T follicular helper cell (primary cell): Measurements from ENCODE around the gene PLXNC1.
A peak's percentile ranks its signal among the peaks of the same experiment; 100 is the strongest.

ENCODE experiments used
- DNase-seq: peaks from one replicate; pipeline ENCODE4 v3.0.0-alpha.2; 2020; ENCODE audit warnings: low read depth

The PLXNC1 gene

DNA sequence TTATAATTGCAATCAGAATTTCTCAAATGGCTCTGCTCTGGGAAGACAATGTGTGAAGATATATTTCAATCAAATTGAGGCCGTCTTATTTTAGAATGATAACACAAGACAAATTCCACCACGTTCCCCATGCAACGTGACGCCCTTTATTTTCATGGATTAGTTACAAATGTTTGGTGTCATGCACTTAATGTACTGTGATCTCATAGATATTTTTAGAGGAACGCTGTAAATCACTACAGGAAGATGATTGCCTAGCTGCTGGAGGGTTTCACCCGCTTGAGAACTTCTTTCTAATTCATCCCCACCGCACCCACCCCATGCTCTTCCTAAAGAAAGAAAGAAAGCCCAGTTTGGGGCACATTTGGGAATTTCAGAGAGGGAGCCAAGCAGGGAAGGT lies 117.2 kb downstream of the PLXNC1 start:
- DNase-seq, result no peak

DNA sequence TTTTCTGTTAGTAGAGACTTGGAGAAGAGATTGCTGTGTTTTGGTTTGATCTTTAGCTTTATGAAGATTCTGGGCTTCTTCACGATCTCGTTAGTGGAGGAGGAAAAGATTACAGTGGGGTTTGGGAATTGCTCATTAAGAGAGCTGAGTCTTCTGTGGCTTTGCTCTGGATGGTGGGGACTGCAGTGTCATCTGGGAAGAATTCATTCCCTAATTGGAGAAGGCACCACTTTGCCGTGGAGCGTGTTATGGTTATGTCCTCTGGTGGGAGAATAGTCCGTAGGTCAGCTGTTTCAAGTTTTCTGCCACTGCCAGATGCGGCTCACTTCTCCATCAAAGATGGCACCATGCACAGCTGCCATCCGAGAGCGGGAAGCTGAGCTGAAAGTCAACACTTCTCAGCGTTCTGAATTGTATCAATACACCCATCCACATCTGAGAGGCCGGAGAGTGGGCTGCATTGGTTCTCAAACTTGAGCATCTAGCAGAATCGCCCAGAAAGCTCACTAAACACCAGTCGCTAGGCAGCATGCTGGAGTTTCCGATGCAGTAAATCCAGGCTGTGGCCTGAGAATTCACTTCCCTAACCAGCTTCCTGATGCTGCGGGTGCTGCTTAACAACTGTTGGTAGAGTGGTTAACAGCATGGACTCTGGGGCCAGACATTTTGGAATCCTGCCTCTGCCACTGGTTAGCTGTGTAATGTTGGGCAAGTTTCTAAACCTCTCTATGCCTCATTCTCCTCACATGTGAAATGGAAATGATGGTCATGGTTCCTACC lies 117.8 kb downstream of the PLXNC1 start:
- DNase-seq, result no peak

DNA sequence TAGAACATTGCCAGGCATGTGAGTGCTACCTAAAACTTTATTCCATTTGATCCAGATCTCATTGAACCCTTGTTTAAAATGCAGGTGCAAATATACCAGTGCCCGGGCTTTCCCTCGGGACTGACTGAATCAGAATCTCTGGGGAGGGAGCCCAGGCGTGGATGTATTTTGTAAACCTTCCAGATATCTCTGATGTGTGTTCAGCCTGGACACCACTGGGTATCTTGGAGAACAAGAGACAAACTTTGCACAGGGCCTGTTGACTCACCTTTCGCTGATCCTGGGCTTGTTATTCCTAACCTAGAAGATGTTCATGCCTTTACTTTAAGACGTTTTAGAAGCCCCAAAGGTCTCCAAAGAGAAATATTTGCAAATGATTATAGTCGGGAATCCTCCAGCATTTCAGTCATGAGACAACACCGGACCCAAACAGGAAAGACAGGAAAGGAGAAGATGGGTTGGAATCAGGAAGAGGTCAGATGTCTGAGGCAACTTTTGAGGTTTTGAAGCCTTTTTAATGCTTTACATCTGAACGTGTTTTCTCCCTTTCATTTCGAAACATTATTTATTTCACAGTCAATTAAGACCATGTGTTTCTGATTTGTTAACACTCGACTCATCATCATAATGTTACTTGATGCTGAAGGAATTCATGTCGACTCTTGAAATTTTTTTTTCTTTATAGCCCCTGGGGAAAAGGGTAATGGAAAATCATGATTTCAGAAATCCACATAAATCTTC lies 118.6 kb downstream of the PLXNC1 start:
- DNase-seq, result no peak

DNA sequence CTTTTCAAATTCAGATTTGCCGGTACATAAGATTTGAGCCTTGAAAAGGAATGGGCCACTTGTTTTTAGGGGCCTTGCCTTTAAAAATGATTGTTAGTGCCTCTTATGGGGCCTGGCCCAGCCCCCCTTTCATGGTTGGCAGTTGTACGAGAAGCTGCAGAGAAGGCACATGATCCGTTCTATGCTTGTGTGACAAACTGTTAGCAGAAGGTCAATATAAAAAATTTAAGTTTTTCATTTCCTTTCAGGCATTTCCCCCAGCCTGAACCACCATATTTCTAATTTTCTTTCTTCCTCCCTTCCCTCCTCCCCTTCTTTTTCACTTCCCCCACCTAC lies 119.1 kb downstream of the PLXNC1 start:
- DNase-seq, result no peak

DNA sequence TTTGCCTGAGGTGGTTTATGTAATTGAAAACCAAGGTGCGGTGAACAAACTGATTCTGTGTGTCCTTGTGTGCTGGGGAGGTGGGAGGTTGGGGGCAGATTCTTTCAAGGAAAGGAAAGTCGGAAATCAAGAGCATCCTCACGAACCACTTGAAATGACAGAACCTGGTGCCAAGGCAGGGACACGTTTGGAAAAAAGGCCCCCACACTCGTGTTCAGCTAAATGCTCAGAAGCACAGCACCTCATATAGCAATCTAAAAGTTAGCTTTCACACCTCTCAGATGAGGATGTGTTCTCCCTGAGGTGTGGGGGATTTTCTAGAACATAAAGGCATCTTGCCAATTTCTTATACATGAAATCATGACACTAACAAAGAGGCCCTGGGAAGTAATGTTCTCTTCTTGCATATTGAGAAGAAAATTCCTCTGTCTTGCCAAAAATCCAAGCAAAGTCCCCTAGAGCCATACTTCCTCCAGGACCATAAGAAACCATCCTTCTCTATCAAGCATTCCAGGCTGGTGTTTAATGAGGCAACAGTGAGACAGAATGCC lies 119.6 kb downstream of the PLXNC1 start:
- no peak for DNase-seq

DNA sequence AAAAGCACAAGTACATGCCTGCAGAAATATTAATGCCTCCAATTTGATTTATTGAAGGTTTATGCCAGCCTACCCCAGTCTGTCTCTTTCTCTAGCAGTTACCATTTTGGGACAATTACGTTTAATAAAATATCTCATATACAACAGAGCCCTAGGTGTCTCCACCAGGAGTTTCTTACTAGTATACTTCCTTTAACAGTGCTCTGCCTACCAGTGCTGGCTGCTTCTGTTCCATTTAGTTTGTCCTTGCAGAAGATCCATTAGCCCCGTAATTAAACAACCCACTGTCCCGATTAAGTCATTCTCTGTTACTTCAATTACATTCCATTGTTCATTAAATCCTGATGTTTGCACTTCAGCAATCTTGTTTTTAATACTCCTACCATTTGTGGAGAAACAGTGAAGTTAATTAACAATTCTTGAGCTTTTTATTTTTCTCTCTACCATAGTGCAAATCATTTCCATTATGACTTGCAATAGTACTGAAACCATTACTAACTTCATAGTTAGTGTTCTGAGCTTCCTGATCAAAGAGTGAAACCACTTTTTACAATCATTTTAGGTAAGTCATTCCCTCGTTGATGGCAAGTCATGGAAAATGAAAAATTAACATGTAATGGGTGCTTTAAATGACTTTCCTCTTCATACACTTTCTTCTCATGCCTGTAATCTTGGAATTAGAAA lies 121.1 kb downstream of the PLXNC1 start:
- DNase-seq, result no peak

DNA sequence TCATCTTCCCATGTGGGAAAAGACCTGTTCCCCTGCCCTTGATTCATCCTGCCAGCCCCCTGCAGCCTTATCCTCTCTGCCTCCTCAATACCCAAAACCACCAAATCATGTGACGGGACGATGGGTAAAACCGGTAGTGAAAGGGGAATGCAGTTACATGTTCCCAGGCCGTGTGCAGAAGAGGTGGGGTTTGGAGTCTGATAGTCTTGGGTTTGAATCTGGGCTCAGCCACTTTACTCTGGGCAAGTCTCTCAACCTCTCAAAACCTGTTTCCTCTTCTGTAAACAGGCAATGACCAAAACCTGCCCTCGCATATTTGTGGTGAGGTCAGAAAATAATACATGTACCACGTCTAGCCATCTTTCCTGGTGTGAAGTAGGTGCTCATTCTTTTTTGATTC lies 123.0 kb downstream of the PLXNC1 start:
- DNase-seq, result no peak

DNA sequence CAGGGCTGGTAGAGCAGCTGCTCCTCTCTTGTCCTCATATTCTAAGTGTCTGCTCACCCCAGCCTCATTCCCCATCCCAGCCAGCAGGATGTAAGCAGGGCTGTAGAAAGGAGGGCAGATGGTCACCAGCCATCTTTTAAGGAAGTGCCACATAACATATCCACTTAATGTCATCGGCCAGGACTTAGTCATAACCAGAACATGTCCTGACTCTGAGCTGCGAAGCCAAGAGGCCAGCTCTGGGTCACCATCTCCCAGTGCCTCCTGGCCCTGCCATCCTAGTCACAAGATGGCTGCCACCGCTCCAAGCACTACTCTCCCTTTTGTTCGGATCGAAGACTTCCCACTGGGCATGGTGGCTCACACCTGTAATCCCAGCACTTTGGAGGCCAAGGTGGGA lies 123.9 kb downstream of the PLXNC1 start:
- no peak for DNase-seq

DNA sequence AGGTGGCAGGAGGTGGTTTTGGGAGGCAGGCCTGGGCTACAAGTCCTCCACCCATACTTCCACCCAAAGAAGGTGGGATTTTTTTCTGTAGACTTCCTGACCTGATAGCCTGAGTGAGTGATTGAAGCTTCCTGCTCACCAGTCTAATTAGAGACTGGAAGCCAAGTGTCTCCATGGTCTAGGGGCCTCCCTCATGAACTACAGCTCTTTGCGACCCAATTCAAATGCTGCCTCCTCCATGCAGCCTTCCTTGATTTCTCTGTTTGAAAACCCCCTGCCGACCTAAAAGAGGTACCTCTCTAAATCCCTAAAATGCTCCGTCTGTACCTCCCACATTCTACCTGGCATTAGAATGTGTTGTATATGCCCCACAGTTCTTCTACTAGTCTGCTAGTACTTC lies 124.9 kb downstream of the PLXNC1 start:
- no peak for DNase-seq

DNA sequence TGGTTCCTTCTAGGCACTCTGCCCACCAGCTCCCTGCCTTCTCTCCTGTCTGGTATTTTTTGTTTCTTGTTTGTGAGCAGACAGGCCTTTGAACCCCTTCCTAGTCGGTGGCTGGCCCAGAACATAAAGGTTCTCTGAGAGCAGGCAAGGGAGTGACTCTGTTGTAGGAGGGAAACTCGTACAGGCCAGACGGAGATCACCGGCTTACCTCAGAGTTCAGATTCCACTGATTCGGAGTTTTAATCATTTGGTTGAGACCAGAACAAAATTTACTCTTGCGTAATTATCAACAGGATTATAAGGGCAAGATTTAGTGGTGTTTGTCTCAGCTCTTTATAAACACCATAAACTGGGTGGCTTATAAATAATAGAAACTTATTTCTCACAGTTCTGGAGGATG lies 128.3 kb downstream of the PLXNC1 start:
- no peak for DNase-seq

DNA sequence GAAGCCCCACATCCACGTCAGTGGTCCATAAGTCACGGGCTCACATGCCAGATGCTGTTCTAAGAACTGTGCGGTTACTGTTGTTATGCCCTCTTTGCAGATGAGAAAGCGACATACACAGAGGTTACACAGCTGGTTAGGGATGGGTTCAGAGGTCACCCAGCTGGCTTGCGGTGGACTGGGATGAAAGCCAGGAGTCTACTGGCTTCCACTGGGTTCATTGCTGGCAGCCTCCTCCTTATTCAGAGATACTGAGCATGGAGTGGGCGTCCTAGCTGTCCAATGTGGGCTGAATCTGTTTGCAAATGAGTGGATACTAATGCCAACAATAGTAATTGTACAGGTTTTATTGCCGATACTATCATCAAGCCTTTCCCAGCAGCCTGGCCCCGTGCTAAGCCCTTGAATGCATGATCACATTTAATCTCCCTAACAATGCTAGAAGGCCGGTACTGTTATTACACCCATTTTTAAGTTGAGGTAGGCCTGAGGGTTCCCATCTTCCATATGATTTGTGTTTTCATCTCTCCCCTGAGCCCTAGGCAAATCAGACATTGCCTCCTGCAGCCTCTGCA lies 129.1 kb downstream of the PLXNC1 start:
- DNase-seq, result no peak

DNA sequence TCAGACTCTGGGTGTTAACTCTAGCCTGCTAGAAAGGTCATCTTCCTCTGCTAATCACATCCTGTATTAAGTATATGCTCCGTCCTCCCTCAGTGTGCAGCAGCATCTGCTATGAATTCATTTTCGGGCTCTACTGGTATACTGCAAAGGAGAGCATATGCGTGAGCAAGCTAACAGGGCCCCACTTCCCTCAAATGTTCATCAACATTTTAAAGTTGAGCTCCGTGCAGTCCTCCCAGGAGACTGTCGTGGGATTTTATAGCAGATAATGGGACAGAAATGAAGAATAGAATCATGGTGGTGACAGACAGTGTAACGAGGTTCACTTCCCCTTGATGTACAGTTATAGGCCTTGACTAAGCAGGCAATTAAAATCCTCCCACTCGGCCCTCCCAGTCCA lies 131.7 kb downstream of the PLXNC1 start:
- no peak for DNase-seq

DNA sequence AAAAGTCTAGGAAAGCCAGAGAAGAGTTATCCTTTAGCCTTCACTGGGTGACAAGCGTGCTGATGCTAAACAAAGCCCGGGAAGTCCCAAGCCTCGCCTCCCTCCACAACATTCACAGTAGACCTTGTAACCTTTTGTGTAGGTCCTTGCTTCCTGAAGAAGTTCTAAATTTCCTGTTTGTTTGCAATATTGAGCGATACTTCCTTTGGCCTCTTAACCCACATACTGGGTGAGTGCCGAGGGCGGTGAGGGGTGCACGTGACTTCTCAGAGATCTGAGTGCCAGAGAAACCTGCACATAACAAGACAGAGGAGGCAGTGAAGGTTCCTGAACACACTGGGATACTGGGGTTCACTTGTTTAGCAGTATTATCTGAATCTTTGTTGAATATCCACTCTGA lies 134.3 kb downstream of the PLXNC1 start:
- peak; percentile 28 for DNase-seq

DNA sequence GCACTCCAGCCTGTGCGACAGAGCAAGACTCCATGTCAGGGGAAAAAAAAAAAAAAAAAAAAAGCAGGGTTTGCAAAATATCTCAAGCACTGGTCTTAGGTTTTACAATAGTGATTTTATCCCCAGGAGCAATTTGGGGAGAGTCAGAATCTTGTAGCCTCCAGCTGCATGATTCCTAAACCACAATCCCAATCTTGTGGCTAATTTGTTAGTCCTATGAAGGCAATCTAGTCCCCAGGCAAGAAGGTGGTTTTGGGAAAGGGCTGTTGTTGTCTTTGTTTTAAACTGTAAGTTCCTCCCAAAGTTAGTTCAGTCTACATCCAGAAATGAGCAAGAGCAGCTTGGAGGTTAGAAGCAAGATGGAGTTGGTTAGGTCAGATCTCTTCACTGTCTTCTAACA lies 135.7 kb downstream of the PLXNC1 start:
- DNase-seq, result no peak

DNA sequence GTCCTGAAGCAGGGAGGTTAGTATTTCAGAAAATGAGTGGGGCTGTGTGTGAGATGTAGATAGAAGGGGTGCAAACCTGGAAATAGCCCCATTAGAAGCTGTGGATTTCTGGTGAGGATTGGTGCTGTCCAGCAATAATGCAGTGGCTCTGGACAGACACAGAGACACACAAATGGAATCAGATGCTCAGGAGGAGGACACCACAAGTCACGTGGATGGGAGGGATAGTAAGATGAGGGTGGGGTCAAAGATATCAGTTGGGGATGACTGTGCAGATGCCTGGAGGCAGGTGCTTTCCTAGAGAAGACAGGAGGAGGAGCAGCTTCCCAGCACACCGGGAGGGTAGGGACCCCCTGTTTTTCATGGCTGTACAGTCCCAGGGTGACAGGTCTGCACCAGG lies 136.5 kb downstream of the PLXNC1 start:
- DNase-seq, result no peak

DNA sequence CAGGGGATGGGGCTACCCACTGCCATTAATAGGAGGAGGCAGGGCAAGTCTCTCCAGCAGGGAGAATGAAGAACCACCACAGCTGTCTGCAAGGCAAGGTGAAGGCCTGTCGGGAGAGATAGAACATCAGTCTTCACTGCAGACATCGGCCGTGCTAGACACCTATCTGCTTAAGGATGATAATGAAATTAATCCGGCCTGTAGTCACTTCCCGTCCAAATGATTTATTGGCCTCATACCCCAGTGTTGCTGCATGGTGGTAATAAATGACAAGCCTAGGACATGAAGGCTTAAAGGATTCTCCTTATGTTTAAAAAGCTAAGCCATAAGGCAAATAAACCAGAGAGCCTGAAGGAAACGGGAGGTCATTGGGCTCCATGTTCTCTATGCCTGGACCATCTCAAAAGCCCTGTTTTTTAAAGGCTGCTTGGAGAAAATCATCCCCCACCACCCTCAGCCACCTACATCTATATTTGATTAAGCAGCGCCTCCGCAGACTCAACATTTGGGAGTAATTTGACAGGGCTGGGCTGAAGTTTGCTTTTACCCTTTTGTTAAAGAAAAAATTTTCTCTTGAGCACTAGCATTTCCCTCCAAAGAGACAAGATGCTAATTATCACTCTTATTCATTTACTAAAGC lies 137.7 kb downstream of the PLXNC1 start:
- no peak for DNase-seq

DNA sequence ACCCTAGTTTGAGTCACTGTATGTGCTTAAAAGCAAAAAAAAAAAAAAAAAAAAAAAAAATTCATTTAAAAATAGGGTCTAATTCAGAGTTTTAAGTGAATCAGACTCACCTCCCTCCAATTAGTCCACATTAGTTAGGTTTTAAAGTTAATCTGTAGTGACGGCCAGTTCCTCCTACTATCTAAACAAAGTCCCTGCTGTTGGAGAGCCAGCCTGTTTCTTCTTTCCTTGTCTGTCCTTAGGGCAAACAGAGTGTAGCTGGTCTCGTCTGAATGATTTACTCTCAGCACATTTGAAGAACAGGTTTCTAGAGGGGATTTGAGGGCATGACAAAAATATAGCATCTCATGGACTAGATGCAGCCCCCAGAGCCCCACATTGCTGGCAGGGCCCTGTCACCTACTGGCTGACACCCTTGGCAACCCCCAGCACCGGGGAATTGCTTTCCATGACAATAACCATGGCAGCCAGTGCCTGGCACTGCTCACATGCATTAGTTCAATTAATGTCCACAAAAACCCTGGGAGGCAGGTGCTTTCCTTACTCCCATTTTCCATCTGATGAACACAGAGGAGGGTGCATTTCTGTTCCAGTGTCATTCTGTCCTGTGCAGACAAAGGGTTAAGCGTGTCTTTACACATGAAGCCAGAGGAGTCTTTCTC lies 138.3 kb downstream of the PLXNC1 start:
- no peak for DNase-seq

DNA sequence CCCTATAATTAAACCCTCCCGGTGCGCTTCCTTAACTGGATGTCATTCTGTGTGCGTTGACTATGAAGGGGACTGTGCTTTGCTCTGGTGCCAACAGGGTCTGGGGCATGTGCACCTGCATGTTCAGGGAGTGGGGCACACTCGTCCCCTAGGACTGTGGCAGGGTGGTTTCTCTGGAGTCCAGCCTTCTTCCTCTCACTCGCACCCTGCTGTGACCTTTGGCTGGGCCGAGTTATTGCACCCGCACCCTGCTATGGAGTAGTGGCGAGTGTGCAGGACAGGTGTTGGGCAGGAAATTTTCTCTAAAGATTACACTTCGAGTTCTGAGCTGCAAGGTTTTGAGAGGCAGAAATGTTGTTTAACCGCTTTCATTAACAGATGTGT lies 138.9 kb downstream of the PLXNC1 start:
- no peak for DNase-seq

DNA sequence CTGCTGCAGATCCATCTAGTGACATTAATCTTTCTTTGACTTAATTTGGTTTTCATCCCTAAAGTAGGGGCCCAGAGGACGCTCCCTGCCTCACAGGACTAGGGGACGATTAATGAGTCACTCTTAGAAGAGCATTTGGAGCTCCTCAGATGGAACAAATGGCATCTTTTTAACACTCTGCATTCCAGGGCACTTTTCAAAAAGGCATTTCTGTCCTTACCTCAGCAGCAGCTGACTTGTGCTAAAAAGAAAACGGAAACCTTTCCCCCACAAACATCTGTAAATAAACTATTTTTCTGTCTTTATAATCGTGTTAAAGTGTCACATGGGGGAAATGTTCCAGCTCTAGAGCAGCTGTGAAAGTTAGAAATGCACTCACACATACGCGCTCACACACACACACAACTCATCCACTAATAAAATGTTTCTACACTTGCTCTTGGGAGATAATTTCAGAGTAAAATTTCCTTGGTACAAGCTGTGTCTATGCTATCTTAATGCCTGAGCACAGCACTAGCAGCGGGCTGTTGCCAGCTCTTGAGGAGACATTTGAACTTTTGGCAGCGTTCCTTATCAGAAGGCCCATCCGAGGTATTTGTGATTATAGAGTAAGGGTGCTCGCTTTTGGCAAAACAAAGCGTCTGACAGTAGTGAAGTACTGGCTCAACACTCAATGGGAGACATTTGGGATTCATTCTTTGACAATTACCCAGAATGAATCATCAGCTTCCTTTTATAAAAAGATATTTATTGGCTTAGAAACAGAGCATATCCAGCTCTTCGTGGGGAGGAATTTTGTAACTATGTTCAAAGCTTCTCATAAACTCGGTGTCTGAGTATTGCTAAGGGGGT lies 141.3 kb downstream of the PLXNC1 start:
- no peak for DNase-seq

DNA sequence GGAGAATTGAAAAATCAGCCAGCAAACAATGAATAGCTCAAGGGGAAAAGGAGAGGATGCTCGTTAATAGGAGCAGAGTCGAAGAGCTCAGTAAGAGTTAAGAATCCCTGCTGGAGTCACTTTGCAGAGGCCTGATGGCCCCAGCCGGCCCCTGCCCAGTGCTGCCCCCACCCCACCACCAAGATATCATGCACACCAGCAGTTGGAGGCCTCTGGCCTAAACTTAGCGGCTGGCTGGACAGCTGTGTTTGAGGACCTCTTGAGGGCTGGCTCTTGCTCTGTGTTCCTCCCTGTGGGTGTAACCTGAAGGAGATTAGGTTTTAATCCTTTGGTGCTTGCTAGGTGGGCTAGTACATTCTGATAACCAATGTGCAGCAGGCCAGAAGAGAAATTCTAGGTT lies 142.0 kb downstream of the PLXNC1 start:
- DNase-seq, result no peak
